Neural cell (in vitro differentiated cells): Measurements from ENCODE around the gene NSDHL. TPM values are rescaled to one million over a fixed set of nuclear protein-coding genes. Genes with fewer than 3 reads are reported as not detected.
A peak's percentile ranks its signal among the peaks of the same experiment; 100 is the strongest.

Source experiments
- H2AFZ ChIP-seq: fragments of 200-600, 300-800 bp; sonication (generic), shearing (Covaris generic); 2 replicates; pipeline ENCODE4 v1.6.0; 2014; ENCODE audit warnings: low read depth, mild to moderate bottlenecking, antibody characterized with exemption, low read length, moderate library complexity
- H3F3A ChIP-seq: fragments of 200-600 bp; shearing (Covaris generic); 2 replicates; pipeline ENCODE4 v1.6.1; 2016; ENCODE audit warnings: mild to moderate bottlenecking, moderate library complexity, mixed read lengths, antibody characterized with exemption, low read length; ENCODE audit not compliant: insufficient read depth, poor library complexity, severe bottlenecking
- H3K27ac ChIP-seq: fragments of 200-600, 300-800 bp; sonication (generic), shearing (Covaris generic); 2 replicates; pipeline ENCODE4 v1.5.1; 2014; ENCODE audit warnings: mild to moderate bottlenecking, low read length, moderate library complexity
- H3K27me3 ChIP-seq: fragments of 300-800, 200-600 bp; sonication (generic), shearing (Covaris generic); 2 replicates; pipeline ENCODE4 v1.6.0; 2014; ENCODE audit warnings: mild to moderate bottlenecking, low read depth, low read length, moderate library complexity; ENCODE audit not compliant: insufficient read depth
- H3K36me3 ChIP-seq: fragments of 300-800, 200-600 bp; sonication (generic), shearing (Covaris generic); 2 replicates; pipeline ENCODE4 v1.5.1; 2014; ENCODE audit warnings: mild to moderate bottlenecking, antibody characterized with exemption, low read length, moderate library complexity; ENCODE audit not compliant: insufficient read depth
- H3K4me2 ChIP-seq: fragments of 300-800, 200-600 bp; sonication (generic), shearing (Covaris generic); 2 replicates; pipeline ENCODE4 v1.6.0; 2014; ENCODE audit warnings: mild to moderate bottlenecking, low read length
- H3K4me3 ChIP-seq: fragments of 300-800, 200-600 bp; sonication (generic), shearing (Covaris generic); 2 replicates; pipeline ENCODE4 v1.5.1; 2014; ENCODE audit warnings: mild to moderate bottlenecking, low read length, moderate library complexity
- H3K79me2 ChIP-seq: fragments of 200-600 bp; shearing (Covaris generic); replicated peaks from 2 replicates; pipeline ENCODE4 v1.6.0; 2014; ENCODE audit warnings: mild to moderate bottlenecking, low read length, moderate library complexity; ENCODE audit not compliant: insufficient read depth
- H3K9ac ChIP-seq: fragments of 300-800, 200-600 bp; sonication (generic), shearing (Covaris generic); 2 replicates; pipeline ENCODE4 v1.6.1; 2016; ENCODE audit warnings: mild to moderate bottlenecking, low read length, mixed read lengths
- H3K9me2 ChIP-seq: fragments of 200-600 bp; shearing (Covaris generic); 2 replicates; pipeline ENCODE4 v1.6.1; 2016; ENCODE audit warnings: mild to moderate bottlenecking, low read length, mixed read lengths; ENCODE audit not compliant: insufficient read depth
- H3K9me3 ChIP-seq: fragments of 200-600, 300-800 bp; sonication (generic), shearing (Covaris generic); 2 replicates; pipeline ENCODE4 v1.6.1; 2016; ENCODE audit warnings: mild to moderate bottlenecking, mixed run types, low read length, moderate library complexity, mixed read lengths
- H4K20me1 ChIP-seq: fragments of 200-600 bp; shearing (Covaris generic); 2 replicates; pipeline ENCODE4 v1.6.1; 2016; ENCODE audit warnings: mild to moderate bottlenecking, mixed run types; ENCODE audit not compliant: insufficient read depth
- EP300 ChIP-seq: fragments of 450-650 bp; conservative IDR thresholded peaks from 2 replicates; pipeline ENCODE4 v1.6.1; 2014; ENCODE audit warnings: antibody characterized with exemption, mild to moderate bottlenecking, moderate library complexity; ENCODE audit not compliant: poor library complexity, severe bottlenecking
- EZH2 ChIP-seq: fragments of 200-600, 300-800 bp; shearing (Covaris generic), sonication (generic); IDR thresholded peaks from 2 replicates; pipeline ENCODE4 v1.6.1; 2014; ENCODE audit warnings: antibody characterized with exemption, low read length, borderline replicate concordance, mild to moderate bottlenecking; ENCODE audit not compliant: insufficient read depth, poor library complexity, severe bottlenecking
- MXI1 ChIP-seq: fragments of 450-650 bp; conservative IDR thresholded peaks from 2 replicates; pipeline ENCODE4 v1.6.1; 2014; ENCODE audit warnings: antibody characterized with exemption, mild to moderate bottlenecking; ENCODE audit not compliant: poor library complexity, severe bottlenecking
- POLR2AphosphoS5 ChIP-seq: IDR thresholded peaks from 2 replicates; pipeline ENCODE4 v1.6.1; 2012
- RAD21 ChIP-seq: fragments of 450-650 bp; conservative IDR thresholded peaks from 2 replicates; pipeline ENCODE4 v1.6.1; 2014; ENCODE audit warnings: antibody characterized with exemption, mild to moderate bottlenecking, moderate library complexity
- TAF1 ChIP-seq: IDR thresholded peaks from 2 replicates; pipeline ENCODE4 v1.6.1; 2012; ENCODE audit warnings: low read depth
- polyA plus RNA-seq: library from polyadenylated mRNA; depleted of rRNA; stranded (reverse); fragments of >200 nt; gene quantifications from 2 replicates; pipeline ENCODE4 v1.2.3, GENCODE V29; 2014
- TF ChIP-seq, protein P1 (sequence below): fragments of 450-650 bp; IDR thresholded peaks from 2 replicates; pipeline ENCODE4 v1.5.1; 2014; ENCODE audit warnings: antibody characterized with exemption, mild to moderate bottlenecking, moderate library complexity; ENCODE audit not compliant: poor library complexity, severe bottlenecking
- TF ChIP-seq, protein P2 (sequence below): IDR thresholded peaks from 2 replicates; pipeline ENCODE4 v1.6.1; 2012; ENCODE audit warnings: borderline replicate concordance

NSDHL gene
- polyA plus RNA-seq, 1 donor from 2014 or later, result 18.4 TPM

DNA sequence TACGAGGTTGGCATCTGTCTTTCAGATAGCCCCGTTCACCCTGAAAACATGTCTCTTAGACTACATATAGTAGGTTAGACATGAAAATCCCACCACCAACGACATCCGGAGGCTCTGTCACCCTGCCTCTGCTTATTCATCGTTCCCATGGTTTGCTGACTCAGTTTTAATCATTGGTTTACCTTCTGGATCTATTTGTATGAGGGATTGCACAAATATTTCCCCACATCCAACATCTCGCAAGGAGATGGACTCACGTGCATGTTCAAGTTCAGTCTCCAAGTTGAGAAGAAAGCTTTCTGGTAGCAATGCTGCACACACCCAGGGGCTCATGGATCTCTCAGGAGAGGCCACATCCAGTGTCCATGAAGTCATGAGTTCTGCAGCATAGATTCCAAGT lies 11.1 kb upstream of the NSDHL start:
- Histone ChIP-seq H2AFZ (no peak overlapping the region), H3K4me2 (no peak overlapping the region)

GRCh38 chrX:152821145-152821765 lies 9.6 kb upstream of the NSDHL start:
- Histone ChIP-seq H3K4me2 (no peak overlapping the region), H3K4me3 (no peak overlapping the region), H3K27me3 (no peaks in the 10 kb centered on the region), H3K79me2 (no peaks in the 10 kb centered on the region), H3K36me3 (no peaks in the 10 kb centered on the region), H3K9me3 (no peaks in the 10 kb centered on the region), H3F3A (no peaks in the 10 kb centered on the region), H3K27ac (no peak overlapping the region), H3K9ac (no peak overlapping the region), H3K9me2 (no peaks in the 10 kb centered on the region), H2AFZ (no peak overlapping the region), H4K20me1 (no peaks in the 10 kb centered on the region)
- TF ChIP-seq TAF1 (no peak), RAD21 (peak; percentile 31)
- TF ChIP-seq, protein P1, sequence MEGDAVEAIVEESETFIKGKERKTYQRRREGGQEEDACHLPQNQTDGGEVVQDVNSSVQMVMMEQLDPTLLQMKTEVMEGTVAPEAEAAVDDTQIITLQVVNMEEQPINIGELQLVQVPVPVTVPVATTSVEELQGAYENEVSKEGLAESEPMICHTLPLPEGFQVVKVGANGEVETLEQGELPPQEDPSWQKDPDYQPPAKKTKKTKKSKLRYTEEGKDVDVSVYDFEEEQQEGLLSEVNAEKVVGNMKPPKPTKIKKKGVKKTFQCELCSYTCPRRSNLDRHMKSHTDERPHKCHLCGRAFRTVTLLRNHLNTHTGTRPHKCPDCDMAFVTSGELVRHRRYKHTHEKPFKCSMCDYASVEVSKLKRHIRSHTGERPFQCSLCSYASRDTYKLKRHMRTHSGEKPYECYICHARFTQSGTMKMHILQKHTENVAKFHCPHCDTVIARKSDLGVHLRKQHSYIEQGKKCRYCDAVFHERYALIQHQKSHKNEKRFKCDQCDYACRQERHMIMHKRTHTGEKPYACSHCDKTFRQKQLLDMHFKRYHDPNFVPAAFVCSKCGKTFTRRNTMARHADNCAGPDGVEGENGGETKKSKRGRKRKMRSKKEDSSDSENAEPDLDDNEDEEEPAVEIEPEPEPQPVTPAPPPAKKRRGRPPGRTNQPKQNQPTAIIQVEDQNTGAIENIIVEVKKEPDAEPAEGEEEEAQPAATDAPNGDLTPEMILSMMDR, result peak; percentile 34

More for the DNA sequence above, 11.1 kb upstream of the NSDHL start:
- TF ChIP-seq, protein P1, result no peak
- TF ChIP-seq EZH2, result no peak
- TF ChIP-seq EP300, result no peak
- no peak for TF ChIP-seq POLR2AphosphoS5
- TF ChIP-seq, protein P2, sequence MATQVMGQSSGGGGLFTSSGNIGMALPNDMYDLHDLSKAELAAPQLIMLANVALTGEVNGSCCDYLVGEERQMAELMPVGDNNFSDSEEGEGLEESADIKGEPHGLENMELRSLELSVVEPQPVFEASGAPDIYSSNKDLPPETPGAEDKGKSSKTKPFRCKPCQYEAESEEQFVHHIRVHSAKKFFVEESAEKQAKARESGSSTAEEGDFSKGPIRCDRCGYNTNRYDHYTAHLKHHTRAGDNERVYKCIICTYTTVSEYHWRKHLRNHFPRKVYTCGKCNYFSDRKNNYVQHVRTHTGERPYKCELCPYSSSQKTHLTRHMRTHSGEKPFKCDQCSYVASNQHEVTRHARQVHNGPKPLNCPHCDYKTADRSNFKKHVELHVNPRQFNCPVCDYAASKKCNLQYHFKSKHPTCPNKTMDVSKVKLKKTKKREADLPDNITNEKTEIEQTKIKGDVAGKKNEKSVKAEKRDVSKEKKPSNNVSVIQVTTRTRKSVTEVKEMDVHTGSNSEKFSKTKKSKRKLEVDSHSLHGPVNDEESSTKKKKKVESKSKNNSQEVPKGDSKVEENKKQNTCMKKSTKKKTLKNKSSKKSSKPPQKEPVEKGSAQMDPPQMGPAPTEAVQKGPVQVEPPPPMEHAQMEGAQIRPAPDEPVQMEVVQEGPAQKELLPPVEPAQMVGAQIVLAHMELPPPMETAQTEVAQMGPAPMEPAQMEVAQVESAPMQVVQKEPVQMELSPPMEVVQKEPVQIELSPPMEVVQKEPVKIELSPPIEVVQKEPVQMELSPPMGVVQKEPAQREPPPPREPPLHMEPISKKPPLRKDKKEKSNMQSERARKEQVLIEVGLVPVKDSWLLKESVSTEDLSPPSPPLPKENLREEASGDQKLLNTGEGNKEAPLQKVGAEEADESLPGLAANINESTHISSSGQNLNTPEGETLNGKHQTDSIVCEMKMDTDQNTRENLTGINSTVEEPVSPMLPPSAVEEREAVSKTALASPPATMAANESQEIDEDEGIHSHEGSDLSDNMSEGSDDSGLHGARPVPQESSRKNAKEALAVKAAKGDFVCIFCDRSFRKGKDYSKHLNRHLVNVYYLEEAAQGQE, result no peak
- no peak for TF ChIP-seq MXI1
- H3K9me2 ChIP-seq, result no peaks in the 10 kb centered on the region
- H4K20me1 ChIP-seq, result no peaks in the 10 kb centered on the region
- no peaks in the 10 kb centered on the region for H3F3A ChIP-seq
- H3K36me3 ChIP-seq, result no peaks in the 10 kb centered on the region
- H3K27me3 ChIP-seq, result no peaks in the 10 kb centered on the region
- H3K4me3 ChIP-seq, result no peak overlapping the region
- no peak overlapping the region for H3K27ac ChIP-seq
- no peaks in the 10 kb centered on the region for H3K79me2 ChIP-seq
- no peak overlapping the region for H3K9ac ChIP-seq
- H3K9me3 ChIP-seq, result no peaks in the 10 kb centered on the region
